Measurements from ENCODE around the gene NOTCH2. TPM values are rescaled to one million over a fixed set of nuclear protein-coding genes. Genes with fewer than 3 reads are reported as not detected.

Gene NOTCH2
- total RNA-seq, 4 donors from 2014 or later, result 57.4 to 83.7 (median 75.8) TPM

GRCh38 chr1:119873135-119874015, 196.1 kb downstream of the NOTCH2 start:
- TF ChIP-seq, protein P1, sequence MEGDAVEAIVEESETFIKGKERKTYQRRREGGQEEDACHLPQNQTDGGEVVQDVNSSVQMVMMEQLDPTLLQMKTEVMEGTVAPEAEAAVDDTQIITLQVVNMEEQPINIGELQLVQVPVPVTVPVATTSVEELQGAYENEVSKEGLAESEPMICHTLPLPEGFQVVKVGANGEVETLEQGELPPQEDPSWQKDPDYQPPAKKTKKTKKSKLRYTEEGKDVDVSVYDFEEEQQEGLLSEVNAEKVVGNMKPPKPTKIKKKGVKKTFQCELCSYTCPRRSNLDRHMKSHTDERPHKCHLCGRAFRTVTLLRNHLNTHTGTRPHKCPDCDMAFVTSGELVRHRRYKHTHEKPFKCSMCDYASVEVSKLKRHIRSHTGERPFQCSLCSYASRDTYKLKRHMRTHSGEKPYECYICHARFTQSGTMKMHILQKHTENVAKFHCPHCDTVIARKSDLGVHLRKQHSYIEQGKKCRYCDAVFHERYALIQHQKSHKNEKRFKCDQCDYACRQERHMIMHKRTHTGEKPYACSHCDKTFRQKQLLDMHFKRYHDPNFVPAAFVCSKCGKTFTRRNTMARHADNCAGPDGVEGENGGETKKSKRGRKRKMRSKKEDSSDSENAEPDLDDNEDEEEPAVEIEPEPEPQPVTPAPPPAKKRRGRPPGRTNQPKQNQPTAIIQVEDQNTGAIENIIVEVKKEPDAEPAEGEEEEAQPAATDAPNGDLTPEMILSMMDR (IDR thresholded peaks at IDR 0.05), result no peak
- TF ChIP-seq POLR2A (IDR thresholded peaks at IDR 0.05), result no peak
- Histone ChIP-seq H3K9me3 (no peaks in the 10 kb centered on the region), H3K4me3 (no peak overlapping the region), H3K27me3 (peaks cover 0 to 5% (median 0%) of the 10 kb centered on the region in 4 donors), H3K4me1 (no peaks in the 10 kb centered on the region), H3K36me3 (no peaks in the 10 kb centered on the region), H3K27ac (no peak overlapping the region)
- WGBS, 2 donors, result 48 to 49% methylated on average over 4 of the region's 4 CpGs
- intact Hi-C loops (cut with DNase I), result no loop called here
- DNase-seq, result no peak

DNA sequence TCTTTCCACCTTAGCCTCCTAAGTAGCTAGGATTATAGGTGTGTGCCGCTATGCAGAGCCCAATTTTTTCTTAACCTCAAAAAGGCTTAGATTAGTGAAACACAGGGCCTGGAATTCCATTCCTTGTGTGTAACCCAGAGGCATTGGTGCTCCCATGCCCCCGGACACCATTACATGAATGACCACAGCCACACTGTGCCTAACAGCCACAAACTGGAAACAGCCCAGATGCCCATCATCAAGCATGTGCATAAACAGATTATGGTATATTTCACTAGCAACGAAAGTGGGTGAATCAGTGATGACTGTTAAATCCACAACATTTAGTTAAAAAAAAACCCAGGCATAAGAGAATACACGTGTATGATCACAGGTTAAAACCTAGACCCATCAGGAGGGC, 197.6 kb downstream of the NOTCH2 start:
- WGBS, 2 donors, result 72 to 73% methylated on average over 3 to 4 of the region's 4 CpGs

DNA sequence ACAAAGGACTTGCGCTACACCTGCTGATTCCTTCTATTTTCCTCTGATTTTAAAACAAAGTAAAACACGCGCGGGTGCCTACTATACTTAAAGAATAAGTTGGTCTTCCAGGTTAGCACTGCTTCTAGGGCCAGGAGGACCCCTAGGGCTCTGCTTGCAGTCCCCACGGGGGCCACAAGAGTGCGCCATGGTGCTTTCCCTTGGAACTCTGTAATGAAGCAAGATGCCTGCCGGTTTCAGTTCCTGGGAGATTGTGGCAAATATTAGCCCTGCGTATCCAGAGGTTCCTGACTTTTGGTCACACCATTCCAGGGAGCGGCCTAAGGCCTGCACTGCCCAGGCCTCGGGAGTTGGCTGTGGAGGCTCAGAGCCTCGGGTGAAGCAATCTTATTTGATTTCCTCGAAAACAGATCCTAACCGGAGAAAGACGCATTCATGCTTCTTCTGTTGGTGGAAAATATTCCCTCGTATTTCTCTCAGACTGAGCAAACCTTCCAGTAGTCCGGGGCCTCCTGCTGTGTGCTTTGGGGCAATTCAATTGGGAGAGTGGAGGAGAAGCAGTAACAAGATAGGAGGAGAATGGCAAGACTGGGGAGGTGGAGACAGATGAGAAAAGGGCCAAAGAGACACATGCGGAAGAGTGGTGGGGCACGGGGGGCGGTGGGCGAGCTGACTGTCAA, 198.4 kb downstream of the NOTCH2 start:
- peak overlapping the region in 1 of 4 donors; percentile 35 for H3K4me3 ChIP-seq
- peaks cover 0 to 5% (median 0%) of the 10 kb centered on the region in 4 donors for H3K27me3 ChIP-seq
- H3K27ac ChIP-seq, result no peak overlapping the region
- no peak for TF ChIP-seq POLR2A (IDR thresholded peaks at IDR 0.05)
- TF ChIP-seq, protein P1 (IDR thresholded peaks at IDR 0.05), result peak; percentile 40 to 84 (median 76)
- WGBS, 2 donors, result 52 to 54% methylated on average over 17 to 18 of the region's 20 CpGs
- no peak for DNase-seq
- H3K9me3 ChIP-seq, result no peaks in the 10 kb centered on the region
- H3K4me1 ChIP-seq, result no peaks in the 10 kb centered on the region
- H3K36me3 ChIP-seq, result no peaks in the 10 kb centered on the region
- intact Hi-C loops (cut with DNase I), result no loop called here

More for the DNA sequence above, 197.6 kb downstream of the NOTCH2 start:
- Histone ChIP-seq H3K27me3 (peaks cover 0 to 5% (median 0%) of the 10 kb centered on the region in 4 donors), H3K9me3 (no peaks in the 10 kb centered on the region), H3K36me3 (no peaks in the 10 kb centered on the region), H3K4me3 (no peak overlapping the region), H3K27ac (no peak overlapping the region), H3K4me1 (no peaks in the 10 kb centered on the region)
- intact Hi-C loops (cut with DNase I), result no loop called here
- no peak for DNase-seq
- TF ChIP-seq, protein P1 (IDR thresholded peaks at IDR 0.05), result no peak
- TF ChIP-seq POLR2A (IDR thresholded peaks at IDR 0.05), result no peak

DNA sequence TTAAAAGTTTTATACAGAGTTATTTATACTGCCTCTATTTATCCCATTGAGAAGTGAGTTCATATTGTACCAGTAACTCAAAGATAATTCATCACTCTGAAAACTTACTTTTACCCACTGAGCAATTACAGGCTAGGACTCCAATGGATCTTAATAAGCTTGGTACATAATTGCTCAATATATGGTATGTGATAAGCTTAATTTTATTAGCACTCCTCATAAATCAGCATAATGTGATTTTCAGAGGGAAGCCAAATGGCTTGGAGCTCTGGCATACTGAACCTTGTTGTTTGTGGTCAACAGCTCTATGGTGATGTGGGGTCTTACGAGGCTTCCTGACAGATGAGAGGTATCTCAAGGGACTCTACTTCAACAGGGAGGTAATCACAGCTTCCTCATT, 199.5 kb downstream of the NOTCH2 start:
- no peak overlapping the region for H3K27ac ChIP-seq
- TF ChIP-seq, protein P1 (IDR thresholded peaks at IDR 0.05), result no peak
- no peak for TF ChIP-seq POLR2A (IDR thresholded peaks at IDR 0.05)
- H3K36me3 ChIP-seq, result no peaks in the 10 kb centered on the region
- no peak for DNase-seq
- H3K4me1 ChIP-seq, result no peaks in the 10 kb centered on the region
- 76 to 86% methylated on average over 1 of the region's 1 CpG for WGBS, 2 donors
- H3K4me3 ChIP-seq, result no peak overlapping the region
- intact Hi-C loops (cut with DNase I), result no loop called here
- no peaks in the 10 kb centered on the region for H3K9me3 ChIP-seq
- peaks cover 0 to 5% (median 0%) of the 10 kb centered on the region in 4 donors for H3K27me3 ChIP-seq

- Histone ChIP-seq H3K4me1 (no peaks in the 10 kb centered on the region), H3K9me3 (no peaks in the 10 kb centered on the region), H3K27me3 (peaks cover 0 to 7% (median 0%) of the 10 kb centered on the region in 4 donors), H3K36me3 (no peaks in the 10 kb centered on the region), H3K4me3 (no peak overlapping the region), H3K27ac (no peak overlapping the region)
- no peak for DNase-seq
- no peak for TF ChIP-seq POLR2A (IDR thresholded peaks at IDR 0.05)
- TF ChIP-seq, protein P1 (IDR thresholded peaks at IDR 0.05), result no peak
- 64 to 70% methylated on average over 2 of the region's 2 CpGs for WGBS, 2 donors
- intact Hi-C loops (cut with DNase I), result no loop called here
These were observed 201.3 kb downstream of the NOTCH2 start for GRCh38 chr1:119868176-119868575.

All from esophagus squamous epithelium (tissue), 5 donors.